HG03342 (cell line): Measurements from ENCODE around the gene SEPTIN3.
"Not testable (repeated sequence)": the region's sequence is repeated elsewhere in the genome, so short reads cannot be mapped to it uniquely, and the experiment has no call there.

Experiments
- ATAC-seq: cut with Tn5 transposase; IDR thresholded peaks from one replicate; pipeline ENCODE4 v1.9.1; 2021; ENCODE audit warnings: mild to moderate bottlenecking, moderate library complexity; ENCODE audit not compliant: unreplicated experiment

Gene SEPTIN3

DNA sequence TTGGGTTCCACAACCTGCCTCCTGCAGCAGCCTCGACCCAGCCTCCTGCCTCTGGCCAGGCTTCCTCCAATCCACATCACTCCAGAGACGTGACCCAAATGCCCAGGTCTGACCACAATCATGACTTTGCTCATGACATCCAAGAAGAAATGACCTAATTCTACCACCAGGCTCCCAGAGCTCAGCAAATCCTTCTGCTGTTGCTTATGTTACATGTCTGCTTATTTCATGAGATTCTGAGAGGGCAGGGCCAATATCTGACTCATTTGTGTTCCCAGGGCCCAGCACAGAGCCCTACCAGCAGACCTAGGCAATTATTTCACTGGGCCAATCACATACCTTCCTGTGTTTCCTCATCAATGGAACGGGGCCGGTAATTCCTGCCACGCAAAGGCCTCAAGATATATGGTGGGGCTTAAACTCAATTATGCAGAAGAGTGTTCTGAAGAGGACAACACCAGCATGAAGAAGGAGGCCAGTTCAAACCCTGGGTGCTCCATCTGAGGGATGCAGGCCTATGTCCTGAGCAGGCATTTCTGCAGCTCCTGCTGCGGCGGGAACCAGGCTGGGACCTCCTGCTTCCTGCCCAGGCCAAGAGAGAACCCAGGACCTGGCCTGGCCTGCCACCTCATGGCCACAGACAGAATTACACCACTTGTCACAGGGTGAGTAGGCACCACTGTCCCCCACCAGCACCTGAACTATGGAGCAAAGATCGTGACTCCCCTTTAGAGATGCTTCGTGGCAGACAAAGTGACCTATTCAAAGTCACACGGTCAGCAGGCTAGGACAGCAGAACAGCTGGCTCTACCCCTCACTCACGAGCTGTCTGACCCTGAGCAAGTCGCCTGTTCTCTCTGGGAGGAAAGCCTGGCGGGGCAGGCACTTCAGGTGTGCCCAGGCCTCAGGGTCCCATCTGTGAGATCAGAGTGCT is 28.1 kb upstream of the SEPTIN3 start:
- no peak for ATAC-seq

DNA sequence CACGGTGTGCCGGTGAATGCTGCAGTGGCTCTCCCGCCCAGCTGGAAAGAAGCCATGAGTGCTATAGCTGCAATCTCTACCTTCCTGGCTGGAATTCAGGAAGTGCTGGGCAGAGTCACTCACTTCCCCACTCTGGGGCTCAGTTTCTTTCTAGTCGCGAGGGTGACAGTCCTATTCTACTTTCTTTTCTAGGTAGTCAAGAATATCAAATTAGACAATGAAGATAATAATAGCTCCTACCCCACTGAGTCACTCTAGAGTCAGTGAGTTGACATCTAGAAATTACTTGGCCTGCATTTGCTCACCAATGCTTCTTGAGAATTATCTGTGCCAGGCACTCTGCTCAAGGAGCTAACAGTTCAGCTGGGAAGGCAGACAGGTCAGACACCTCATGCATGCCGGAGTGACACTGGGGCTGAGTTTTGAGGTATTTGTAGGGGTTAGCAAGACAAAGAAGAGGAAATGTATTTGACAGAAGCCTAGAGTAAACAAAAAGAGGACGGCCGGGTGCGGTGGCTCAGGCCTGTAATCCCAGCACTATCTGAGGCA is 25.5 kb upstream of the SEPTIN3 start:
- no peak for ATAC-seq

DNA sequence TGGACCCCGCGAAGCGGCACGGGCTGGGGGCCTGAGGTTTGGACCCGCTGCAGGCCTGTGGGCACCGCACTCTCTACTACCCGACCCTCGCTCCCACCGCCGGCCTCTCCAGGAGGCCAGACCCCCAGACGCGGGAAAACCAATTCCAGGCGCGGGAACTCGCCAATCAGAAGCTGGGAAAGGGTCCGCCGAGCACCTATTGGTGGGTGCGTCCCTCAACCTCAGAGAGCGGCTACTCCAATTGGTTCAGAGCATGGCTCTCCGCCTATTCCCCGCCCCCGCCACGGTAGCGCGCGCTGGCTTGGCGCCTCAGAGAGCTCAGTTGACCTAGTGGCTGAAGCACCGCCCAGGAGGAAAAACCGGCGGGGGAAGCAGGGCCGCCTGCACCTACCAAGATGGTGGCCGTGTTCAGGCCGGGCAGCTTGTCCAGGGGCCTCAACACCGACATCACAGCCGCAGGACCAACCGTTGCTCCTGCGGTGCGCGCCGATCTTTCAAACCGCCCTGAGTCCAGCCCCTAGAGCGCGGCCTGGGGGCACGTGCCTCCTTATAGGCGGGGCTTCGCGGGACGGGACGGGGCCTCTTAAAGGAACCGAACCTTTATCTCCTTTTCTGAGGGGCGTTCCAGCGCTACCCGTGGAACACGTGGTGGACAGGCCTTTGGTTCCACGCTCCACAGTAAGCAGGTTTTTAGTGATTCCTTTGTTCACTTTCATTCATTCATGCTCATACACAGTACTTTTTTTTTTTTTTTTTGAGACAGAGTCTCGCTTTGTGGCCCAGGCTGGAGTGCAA is 22.4 kb upstream of the SEPTIN3 start, which contains the start of gene CENPM:
CENPM (minus strand) TSS at position 524 of the 795 bp plus-strand sequence; CDS start at position 448, 76 bp downstream.
- ATAC-seq = peak; percentile 74

DNA sequence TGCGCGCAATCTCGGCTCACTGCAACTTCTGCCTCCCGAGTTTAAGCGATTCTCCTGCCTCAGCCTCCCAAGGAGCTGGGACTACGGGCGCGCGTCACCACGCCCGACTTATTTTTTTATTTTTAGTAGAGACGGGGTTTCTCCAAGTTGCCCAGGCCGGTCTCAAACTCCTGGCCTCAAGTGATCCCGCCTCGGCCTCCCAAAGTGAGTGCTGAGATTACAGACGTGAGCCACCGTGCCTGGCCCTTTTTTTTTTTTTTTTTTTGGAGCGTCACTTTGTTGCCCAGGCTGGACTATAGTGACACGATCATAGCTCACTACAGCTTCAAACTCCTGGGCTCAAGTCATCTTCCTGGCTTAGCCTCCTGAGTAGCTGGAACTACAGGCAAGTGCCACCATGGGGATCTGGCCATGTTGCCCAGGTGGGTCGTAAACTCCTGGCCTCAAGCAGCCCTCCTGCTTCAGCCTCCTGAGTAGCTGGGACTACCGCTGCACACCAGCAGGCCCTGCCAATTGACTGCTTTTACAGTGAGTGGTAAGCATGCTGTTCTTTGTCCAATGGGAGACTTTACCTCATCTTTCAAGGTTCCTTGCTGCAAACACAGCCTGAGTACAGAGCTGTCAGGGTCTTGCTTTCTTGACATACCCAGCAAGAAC is 21.7 kb upstream of the SEPTIN3 start:
- no peak for ATAC-seq

GRCh38 chr22:41948142-41948541 is 21.1 kb upstream of the SEPTIN3 start:
- no peak for ATAC-seq

DNA sequence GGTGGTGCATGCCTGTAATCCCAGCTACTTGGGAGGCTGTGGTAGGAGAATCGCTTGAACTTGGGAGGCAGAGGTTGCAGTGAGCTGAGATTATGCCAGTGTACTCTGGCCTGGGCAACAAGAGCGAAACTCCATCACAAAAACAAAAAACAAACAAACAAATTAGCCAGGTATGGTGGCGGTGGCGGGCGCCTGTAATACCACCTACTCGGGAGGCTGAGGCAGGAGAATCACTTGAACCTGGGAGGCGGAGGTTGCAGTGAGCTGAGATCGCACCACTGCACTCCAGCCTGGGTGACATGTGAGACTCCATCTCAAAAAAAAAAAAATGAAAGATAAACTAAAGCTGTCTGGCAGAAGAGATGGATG is 20.3 kb upstream of the SEPTIN3 start:
- ATAC-seq = not testable (repeated sequence)

GRCh38 chr22:41949297-41949965 is 19.8 kb upstream of the SEPTIN3 start:
- no peak for ATAC-seq

- no peak for ATAC-seq
Measured at GRCh38 chr22:41951898-41952474, 17.3 kb upstream of the SEPTIN3 start, which contains the start of gene SMIM45. SMIM45 (plus strand) TSS chr22:41952150.

DNA sequence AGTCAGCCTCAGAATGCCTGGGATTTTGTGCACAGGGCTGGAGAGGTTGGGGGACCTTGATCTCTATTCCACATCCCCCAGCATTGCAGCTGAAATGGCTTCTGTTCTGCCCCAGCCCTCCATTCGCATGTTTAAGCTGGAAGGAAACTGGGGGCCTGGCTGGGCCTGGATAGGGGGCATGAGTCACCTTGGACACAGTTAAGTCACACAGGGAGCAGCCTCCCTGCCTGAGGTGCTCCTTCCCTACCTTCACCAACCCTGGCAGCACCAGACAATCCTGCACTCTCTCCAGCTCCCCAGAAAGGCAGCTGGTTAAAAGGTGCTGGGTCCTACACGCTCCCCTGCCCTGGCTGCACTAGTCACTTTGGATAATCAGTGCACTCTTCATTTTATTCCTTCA is 16.5 kb upstream of the SEPTIN3 start:
- no peak for ATAC-seq

- no peak for ATAC-seq
Measured at GRCh38 chr22:41957941-41958556, 11.2 kb upstream of the SEPTIN3 start.

DNA sequence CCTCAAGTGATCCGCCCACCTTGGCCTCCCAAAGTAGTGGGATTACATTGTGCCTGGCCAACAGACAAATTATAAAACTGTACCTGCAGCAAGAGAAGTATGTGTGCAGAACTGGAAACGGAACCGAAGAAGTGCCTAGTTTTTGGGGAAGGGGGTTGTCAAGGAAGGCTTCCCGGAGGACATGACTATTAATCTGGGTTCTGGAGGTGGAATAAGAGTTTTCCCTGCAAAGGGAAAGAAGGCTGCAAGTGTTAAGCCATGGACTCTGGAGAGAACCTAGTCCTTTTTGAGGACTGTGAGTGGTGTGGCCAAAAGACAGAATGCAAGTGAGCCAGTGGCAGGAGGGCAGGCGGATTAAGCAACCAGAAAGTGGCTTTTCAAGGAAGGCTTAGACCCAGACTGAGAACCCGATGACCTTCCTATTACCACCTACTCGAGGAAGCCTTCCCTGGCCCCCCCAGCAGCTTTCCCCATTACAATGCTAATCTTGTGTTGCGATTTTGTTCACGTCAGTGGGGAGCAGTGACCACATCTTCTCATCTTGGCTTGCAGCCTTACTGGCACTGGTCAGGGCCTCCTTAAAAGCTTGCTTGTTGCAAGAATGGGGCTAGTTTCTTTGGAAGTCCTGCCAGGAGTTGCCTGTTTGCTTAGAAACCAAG is 5.7 kb upstream of the SEPTIN3 start:
- ATAC-seq = no peak

DNA sequence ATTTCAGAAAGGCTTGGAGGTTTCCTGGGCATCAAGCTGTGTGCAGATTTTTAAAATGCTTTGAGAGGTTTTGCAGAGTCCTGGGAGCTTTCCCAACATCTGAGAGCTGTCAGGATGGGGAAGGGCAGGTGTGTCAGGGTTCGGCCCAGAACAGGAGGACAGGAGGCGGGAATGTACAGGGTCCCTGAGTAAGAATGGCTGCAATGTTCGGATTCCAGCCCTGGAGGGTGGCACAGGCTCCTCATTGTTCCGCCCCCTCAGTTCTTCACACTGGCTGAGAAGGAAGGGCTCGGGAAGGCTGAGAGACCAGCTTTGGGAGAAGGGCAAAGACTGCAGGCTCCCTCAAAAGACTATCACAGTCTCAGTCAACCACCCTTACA is 5.1 kb upstream of the SEPTIN3 start:
- ATAC-seq = no peak

DNA sequence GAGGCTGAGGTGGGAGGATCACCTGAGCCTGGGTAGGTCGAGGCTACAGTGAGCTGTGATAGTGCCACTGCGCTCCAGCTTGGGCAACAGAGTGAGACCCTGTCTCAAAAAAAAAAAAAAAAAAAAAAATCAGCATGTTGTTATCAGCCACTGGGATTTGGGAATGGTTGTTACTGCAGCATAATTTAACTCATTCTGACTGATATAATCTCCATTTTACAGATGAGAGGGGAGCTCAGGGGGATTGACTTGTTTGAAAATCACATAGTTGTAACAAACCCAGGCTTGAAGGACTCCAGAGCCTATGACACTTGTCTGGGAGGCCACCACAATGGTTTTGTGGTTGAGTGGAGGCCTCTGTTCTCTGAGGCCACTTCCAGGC is 3.0 kb upstream of the SEPTIN3 start:
- ATAC-seq = no peak

DNA sequence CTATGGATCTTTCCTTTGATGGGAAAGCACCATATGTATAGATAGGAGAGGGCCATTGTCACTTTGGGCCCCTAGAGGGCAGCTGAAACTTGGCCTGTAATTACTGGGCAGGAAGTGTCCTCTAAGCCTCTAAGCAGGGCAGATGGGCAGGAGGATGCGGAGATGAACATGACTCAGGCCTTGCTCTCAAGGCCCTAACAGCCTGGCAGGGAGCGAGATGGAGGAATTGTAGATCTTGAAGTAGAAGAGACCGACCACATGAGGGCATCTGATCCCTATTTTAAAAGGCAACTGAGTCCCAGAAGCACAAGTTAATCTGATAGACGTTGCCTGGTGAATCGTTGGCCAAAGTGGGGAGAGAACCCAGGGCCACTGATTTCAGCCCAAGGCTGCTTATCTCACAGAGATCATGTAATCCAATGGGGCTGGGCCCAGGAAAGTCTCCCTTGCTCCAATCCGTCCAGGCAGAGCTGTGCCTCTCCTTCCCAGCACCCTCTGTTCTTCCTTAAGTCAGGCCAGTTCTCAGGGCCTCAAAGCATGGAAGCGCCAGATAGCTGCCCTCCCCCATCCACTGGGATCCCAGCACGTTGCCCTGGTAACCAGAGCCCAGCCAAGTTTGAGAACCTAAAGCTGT is 2.5 kb upstream of the SEPTIN3 start:
- no peak for ATAC-seq

GRCh38 chr22:41968601-41969000 is 642 bp upstream of the SEPTIN3 start:
- ATAC-seq = no peak

DNA sequence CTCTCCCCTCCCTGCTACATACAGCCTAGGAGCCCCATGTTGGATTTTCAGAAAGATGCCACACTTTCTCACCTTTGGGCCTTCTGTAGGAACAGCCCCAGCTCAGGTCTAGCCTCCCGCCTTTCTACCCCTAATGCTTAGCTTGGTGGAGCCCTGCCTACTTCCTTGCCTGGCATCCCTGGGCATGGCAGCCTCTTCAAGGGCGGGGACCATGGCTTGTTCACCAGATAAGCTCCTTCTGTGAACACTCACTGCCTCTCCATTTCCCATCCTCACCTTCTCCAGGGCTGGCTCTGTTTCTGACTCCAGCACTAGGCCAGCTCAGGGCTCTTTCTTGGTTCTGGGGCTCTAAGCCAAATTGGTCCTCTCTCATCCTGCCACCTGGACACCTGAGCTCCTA is 1.4 kb downstream of the SEPTIN3 start:
- no peak for ATAC-seq

DNA sequence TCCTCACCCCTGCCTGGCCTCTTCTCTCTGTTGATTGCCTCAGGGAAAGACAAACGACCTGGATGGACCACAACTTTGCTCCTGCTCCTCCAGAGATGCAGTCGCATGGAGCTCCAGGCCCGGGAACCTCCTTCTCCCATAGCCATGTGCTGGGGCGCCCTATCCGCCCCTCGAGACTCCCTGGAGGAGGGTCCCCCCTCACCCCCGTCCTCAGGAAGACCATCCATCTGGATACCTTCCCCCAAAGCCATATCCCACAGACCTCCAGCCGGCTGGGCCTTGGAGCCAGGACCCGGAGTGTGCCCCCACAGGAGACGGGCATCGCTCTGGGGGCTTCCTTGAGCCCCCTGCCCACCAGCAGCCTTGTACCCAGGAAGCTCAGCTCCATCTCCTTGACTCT is 2.2 kb downstream of the SEPTIN3 start:
- ATAC-seq = no peak

DNA sequence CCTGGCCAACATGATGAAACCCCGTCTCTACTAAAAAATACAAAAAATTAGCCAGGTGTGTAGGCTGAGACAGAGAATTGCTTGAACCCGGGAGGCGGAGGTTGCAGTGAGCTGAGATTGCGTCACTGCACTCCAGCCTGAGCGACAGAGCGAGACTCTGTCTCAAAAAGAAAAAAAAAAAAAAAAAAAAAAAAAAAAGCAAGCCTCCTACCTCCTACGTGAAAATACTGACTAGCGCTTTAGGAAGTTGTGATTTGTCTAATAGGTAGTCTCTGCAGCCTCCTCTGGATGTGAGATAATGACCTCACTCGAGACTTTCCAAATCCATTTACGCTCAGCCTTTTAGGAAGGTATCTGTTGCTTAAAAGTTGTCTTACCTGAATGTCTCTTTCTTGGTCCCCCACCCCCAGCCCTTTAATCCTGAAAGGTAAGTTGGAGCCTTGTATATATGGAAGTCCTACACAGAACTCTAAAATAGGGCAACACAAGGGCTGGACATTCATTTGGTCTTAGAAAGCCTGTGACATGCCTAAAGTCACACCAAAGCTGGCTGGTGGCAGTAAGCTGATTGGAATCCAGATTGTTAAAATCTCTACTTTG is 5.5 kb downstream of the SEPTIN3 start:
- ATAC-seq = no peak
